GM21381 (cell line): Measurements from ENCODE around the gene BCDIN3D.

Experiments
- ATAC-seq: cut with Tn5 transposase; IDR thresholded peaks from one replicate; pipeline ENCODE4 v1.9.1; 2021; ENCODE audit warnings: mild to moderate bottlenecking, moderate library complexity; ENCODE audit not compliant: unreplicated experiment

Gene BCDIN3D

DNA sequence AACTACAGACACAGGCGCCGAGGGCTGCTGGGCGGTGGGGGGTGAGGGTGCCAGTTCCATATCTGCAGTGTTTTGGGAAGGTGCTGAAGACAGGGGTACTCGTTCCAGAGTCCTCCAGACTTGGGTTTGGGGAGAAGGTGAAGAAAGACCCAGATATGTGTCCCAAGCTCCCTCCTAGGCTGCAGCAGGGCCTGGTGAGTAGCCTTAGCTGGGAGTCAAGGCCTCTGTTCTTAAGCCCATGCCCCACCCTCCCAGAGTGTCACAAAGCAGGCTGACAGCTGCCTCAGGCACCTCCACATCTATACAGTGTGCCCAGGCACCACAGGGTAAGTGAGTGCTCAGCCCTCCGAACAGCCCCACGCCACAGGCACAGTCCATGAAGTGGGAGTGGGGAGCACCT, 19.0 kb downstream of the BCDIN3D start:
- ATAC-seq = no peak

DNA sequence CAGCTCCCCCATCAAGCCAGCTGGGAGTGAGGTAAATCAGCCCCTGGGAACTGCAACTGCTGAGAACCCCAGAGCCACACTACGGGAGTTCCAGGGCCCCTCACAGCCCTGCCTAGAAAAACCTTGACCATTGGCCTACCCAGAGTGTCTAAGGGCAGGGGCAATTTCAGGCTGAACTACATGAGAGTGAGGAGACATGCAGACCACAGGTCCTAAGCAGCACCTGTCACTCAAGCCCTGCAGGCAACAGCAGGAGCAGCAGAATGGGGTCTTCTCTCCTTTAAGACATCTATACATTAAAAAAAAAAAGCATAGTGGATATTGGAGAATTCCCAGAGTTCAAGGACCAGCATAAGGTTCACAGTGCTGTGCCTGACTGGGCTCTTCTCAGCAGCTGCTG, 19.6 kb downstream of the BCDIN3D start:
- no peak for ATAC-seq

DNA sequence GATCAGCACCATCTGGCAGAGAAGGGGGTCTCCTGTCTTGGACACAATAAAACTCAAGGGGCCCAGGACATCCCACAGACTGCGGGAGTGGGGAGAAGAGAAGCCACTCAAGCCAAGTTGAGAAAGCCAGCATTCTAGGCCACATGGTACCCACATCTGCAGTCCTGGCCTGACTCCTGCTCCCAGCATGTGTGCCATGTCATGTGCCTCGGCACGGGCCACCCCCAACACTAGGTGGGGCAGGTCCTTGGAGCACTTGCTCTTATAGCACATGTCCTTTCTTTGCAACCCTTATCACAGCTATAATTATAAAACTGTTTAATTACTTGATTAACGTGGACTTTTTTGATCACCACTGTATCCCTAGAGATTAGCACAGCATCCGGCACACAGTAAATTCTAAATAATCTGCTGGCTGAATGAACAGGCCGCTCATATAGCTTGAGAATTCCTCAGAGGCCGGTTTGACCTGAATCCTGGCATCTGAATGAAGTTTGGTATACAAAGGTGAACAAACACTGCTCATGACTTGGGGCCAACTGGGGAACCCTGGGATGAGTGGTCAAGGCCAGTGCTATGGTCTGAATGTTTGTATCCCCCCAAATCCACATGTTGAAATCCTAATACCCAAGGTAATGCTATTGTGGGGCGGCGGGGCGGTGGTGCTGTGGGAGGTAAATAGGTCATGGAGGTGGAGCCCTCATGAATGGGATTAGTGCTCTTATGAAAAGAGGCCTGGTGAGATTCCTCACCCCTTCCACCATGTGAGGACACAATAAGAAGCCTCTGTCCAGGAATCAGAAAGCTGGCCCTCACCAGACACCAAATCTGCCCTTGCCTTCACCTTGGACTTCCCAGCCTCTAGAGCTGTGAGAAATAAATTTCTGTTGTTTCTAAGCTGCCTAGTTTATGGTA, 21.3 kb downstream of the BCDIN3D start:
- ATAC-seq = no peak

DNA sequence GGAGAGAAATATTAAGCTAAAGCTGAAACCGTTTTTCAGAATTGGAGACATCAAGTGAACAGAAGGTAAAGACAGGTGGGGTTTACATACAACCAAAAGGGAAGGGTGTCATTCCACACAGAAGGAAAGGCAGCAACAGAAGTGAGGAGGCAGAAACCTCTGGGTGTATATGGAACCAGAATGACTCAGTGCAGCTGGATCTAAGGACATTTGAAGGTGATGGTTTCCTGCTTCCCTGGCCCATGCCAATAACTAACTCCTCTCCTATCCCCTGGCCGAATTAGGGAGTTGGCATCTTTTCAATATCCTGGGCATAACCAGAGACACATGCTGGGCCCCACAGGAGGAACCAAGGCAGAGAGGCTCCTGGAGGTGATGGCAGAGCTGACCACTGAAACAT, 23.1 kb downstream of the BCDIN3D start:
- no peak for ATAC-seq

DNA sequence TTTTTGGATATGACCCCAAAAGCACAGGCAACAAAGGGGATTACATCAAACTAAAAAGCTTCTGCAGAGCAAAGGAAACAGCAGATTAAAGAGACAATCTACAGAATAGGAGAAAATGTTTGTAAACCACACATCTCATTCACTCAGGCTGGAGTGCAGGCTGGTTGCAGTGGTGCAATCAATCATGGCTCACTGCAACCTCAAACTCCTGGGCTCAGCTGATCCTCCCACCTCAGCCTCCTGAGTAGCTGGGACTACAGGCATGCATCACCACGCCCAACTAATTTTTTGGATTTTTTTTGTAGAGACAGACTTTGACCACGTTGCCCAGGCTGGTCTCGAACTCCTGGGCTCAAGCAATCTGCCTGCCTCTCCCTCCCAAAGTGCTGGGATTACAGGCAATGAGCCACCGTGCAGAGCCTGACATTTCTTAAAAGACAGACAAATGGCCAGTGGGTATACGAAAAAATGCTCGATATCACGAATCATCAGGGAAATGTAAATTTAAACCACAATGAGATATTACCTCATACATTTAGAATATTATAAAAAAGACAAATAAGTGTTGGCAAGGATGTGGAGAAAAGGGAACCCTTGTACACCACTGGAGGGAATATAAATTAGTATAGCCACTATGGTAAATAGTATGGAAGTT, 24.5 kb downstream of the BCDIN3D start:
- ATAC-seq = no peak

DNA sequence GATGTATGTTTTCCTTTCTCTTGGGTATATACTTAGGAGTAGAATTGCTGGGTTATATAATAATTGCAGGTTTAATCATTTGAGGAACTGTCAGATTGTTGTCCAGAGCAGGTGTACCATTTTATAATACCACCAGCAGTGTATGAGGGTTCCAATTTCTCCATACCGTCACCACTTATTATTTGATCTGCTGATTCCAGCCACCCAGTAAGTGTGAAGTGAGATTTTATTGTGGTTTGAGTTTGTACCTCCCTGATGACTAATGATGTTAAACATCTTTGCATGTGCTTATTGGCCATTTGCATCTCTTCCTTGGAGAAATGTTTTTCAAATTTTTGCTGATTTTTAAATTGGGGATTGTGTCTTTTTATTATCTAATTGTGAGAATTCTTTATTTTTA, 29.8 kb downstream of the BCDIN3D start:
- no peak for ATAC-seq

DNA sequence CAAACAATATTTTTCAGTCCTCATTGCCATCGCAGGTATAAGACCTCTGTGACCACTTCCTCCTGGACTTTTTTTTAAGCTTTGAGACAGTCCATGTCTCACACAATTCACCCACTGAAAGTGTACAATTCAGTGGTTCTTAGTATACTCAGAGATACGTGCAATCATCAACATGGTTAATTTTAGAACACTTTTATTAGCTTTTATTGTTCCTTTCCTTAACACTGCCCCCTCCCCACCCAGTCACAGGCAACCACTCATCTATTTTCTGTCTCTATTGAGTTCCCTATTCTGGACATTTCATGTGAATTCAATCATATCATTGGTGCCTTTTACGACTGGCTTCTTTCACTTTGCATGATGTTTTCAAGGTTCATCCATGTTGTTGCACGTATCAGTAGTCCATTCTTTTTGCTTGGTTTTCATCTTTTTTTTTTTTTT, 30.9 kb downstream of the BCDIN3D start:
- ATAC-seq = no peak

DNA sequence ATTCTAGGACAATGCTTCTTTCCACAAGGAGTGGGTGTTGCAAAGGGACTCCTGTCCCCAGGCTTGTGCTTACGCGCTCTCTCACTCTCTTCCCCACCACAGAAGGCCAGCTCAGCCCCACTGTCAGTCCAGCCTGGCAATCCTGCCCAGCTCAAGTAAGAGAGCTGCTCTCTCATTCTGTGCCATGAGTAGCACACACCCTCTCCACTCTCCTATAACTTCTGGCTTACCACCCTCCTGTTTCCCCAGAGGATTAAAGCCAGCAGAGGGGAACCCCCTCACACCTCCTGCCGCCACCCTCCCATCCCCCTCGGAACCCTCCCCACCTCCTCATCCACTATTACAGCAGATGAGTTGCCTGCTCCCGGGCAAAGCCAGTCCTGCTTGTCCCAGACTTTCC, 31.8 kb downstream of the BCDIN3D start:
- no peak for ATAC-seq

DNA sequence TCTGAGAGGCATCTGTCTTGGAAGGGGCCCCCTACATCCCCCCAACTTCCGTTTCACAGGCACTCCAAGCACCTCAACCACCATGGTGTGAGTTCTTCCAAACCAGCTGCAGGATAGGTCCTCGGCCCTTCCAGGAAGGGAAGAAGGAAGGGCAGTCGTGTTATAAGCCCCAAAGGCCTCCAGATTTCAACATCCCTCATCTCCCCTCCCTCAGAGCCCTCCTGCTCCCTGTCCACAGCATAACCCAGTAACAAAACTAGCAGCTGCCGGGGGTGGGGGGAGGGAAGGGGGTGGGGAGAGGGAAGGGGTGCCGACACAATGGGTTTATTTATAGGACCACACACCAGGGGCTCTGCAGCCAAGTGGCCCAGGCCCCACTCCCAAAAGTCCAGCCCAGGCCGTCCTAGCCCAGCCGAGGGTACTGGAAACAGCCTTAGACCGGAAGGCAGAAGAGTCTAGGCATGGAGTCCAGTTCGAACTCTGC, 33.0 kb downstream of the BCDIN3D start:
- no peak for ATAC-seq

DNA sequence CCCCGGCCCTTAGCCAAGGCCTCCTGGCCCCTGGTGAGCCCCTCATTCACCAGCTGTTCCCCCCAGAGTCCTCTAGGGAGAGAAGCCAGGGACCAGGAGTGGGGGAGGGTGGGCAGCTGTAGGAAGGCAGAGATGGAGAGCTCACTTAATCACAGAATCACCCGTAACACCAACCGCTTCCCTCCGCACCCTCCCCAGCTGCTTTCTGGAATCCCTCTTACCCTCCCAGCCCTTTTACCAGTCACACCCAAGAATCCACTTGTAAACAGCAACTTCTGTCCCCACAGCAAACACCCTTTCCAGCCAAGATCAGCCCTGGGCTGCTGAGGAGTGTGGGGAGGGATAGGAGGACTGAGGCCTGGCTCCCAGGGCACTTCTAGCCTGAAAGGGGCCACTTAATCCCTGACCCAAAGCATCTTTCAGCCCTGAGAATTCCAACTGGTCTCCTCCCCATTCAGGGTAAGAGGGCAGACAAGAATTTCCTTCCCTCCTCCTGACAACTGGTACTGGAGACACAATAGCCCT, 33.5 kb downstream of the BCDIN3D start:
- no peak for ATAC-seq

DNA sequence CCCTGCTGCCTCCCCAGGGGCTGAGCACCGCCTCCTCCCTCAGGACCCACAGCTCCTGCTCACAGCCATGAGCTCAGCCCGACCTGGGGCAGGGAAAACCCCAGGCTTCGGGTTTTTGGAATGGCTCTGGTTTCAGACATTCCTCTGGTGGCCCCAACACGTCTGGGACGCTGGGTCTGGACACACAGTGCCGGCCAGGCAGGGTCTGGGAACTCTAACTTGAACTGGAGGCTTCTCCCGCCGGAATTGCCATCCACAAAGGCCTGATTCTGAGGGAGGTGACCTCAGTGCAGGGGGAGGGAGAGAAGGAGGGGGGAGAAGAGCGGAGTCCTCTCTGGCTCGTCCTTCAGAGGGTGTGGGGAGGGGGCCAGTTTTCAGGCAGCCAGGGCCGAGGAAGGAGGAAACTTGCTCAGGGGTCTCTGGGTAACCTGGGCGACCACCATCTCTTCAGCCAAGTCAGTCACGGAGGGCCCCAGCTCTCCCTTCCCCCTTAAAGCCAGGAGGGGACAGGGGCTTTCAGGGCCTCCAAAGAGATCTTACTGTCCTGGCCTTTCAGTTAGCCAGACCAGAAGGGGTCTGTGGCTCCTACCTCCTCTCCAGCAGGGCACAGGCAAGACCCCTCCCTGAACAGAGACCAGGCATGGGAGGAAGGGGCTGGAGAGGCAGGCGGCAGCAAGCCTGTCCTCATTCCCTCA, 34.1 kb downstream of the BCDIN3D start:
- no peak for ATAC-seq

DNA sequence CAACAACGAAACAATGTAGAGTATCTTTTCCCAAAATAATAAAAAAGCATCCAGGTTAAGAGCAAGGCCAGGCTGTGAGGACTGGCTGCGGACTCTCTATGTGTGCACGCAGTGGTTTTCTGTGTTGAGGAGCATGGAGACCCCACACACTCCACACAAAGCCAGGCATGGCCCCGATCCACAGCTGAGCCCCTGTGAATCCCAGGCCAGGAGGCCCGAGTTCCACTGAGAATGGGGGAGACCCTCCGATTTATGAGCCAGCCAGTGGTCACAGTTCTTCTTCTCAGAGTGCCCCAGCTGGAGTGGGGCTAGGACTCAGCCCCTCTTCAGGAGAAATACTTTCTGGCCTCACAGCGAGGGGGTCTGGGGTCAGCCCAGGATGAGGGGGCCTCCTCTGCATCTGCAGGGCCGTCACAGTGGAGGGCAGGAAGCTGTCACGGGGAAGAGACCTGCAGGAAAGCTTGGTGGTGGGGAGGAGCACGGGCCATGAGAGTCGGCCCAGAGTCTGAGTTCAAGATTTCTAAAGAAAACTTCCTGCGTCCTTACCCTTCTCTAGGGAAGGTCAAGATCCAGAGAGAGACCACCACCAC, 34.8 kb downstream of the BCDIN3D start:
- no peak for ATAC-seq

DNA sequence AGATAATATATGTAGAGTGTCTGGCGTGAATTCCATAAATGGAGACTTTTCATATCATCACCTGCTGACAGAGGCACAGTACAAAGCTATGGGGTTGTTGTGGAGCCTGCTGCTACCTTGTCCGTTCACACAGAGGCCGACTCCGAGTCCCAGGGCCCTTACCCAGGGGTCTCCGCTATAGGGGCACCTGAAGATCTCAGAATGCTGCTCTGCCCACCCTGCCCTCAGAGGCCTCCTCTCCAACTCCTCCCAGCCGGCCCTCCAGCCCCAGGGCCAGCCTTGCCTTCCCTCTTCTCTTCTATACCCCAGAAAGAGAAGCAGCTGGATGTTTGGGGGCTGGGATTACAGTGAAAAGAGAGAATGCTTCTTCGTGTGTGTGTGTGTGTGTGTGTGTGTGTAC, 36.0 kb downstream of the BCDIN3D start:
- no peak for ATAC-seq

DNA sequence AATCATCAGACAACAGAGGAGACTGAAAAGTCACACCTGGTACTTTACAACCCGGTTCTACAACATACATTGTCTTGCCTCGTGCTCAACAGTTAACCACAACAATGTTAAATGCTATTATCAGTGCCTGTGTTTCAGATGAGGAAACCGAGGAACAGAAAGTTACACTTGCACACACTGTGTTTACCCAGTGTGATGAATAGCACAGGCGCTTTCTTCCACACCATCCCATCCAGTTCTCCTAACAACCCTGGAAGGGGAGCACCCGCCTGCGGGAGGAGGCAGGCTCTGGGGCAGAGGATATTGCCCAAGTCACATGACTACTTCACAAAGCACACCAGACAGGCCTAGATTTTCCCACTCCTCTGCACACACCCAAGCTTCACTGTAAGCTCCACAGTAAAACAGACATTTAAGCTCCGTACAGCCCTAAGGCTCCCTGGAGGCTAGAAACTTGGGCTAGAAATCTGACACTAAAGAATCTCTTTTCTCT, 36.5 kb downstream of the BCDIN3D start:
- no peak for ATAC-seq

DNA sequence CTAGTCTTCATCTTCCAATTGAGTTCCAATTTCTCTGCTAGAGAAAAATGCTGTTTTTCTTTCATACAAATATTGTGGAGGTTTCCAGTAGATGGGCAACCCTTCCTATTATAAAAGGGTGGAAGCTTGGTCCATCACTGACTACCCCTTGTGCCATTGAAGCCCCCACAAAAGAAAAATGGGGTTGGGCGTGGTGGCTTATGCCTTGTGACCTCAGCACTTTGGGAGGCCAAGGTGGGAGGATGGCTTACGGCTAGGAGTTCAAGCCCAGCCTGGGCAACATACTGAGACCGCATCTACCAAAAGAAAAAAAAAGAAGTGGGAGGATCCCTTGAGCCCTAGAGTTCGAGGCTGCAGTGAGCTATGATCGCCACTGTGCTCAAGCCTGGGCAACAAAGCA, 37.5 kb downstream of the BCDIN3D start:
- no peak for ATAC-seq

DNA sequence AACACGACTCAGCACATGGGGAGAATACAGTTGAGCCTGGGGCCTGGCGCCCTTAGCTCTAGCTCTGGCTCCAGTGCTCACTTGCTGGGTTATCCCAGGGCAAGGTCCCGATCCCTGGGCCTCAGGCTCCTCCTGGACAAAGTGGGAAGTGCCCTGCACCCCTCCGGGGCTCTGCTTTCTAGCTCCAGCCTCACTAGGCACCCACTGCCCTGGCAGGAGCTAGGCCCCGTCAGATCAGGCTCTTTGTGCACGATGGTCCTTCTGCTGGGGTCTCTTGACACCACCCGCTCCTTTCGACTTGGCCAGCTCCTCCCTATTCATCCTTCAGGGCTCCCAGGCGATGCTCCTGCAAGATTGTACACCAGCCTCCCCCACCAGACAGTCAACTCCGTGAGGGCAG, 38.1 kb downstream of the BCDIN3D start:
- no peak for ATAC-seq

DNA sequence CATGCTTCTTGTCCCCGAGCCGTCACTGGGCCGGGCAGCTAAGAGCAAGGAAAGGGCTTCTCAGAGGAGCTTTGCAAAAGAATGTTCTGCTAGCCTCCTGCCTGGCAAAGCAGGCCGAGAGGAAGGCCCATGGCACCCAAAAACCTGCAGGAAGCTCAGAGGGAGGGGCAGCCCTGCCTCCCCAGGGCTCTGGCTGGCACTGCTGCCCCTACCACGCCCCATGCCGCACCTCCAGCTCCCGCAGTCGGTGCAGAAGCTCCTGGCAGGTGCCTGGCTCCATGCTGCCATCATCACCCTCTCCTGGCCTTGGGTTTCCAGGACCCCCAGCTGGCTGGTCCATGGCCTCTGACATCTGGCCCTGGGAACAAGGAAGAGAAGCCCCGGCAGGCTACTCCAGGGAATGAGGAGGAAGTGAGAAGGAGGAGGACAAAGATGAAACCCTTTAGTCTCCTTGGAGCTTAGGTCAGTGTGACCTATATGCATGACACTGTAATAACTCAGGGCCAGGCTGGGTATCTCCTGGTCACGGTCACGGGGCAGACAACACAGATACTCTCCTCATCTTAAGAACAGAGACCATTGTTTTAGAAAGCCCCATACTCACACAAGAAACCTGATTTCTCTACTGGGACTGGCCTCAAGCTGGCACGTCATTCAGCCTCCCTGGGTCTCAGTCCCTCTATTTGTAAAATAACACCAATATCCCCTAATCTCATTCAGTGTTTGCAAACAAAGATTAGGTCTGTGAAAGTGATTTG, 39.0 kb downstream of the BCDIN3D start:
- no peak for ATAC-seq

DNA sequence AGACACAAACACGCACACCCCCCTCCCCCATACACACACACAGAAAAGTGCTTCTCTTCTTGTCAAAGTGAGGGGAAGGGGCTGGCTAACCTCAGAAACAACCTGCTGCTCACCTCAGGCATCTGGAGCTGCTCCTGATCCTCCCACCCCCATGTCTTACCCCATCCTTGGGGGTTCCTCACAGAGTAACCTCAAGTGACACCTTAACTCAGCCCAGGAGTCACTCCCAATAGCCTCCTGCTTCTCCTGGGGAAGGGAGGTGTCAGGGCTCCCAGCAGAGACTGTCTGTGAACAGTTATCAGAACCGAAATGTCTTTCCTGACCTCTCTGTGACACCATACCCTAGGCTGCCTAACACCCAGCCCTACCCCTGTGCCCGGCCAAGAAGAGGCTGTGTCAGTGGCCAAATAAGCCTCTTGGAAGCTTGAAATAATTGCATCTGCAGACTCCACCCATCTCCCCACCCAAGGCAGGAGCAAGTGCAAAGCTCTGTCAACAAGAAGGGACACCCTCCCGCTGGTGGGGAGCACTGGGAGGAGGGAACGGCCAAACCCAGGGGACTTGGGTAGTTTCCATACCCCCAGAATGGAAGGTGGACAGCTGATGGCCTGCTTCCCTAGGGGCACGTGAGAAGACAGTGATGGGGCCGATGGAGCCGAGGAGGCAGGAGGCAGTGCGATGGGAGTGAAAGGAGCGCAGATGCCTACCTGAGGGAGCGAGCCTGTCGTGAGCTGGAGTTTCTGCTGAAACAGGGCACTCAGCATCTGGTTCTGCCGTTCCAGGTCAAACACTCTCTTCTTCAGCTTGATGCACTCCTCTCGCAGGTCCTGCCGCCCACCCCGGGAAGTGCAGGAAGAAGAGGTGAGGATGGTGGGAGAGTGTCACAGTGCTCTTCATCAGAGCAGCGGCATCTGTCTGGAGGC, 41.5 kb downstream of the BCDIN3D start:
- no peak for ATAC-seq
